ENCODE data around the gene EML4.

- TF ChIP-seq CTCF (conservative IDR thresholded peaks at IDR 0.05): no peak
- TF ChIP-seq ZFX (IDR thresholded peaks at IDR 0.05): no peak
Measured at GRCh38 chr2:42359965-42360483, 190.9 kb downstream of the EML4 start.
